K562 (cell line): ENCODE data around the gene PTOV1. TPM values are rescaled to one million over a fixed set of nuclear protein-coding genes. Genes with fewer than 3 reads are reported as not detected.
A peak's percentile ranks its signal among the peaks of the same experiment; 100 is the strongest.

Experiments
- ARNT ChIP-seq, 2 experiments: fragments of 450-650 bp; IDR thresholded peaks; 2 replicates each; pipeline ENCODE4 v1.6.1; 2016; ENCODE audit warnings: mild to moderate bottlenecking in 1 of 2
- C11orf30 ChIP-seq: fragments of 450-650 bp; IDR thresholded peaks from 2 replicates; pipeline ENCODE4 v1.6.1; 2016; ENCODE audit warnings: low read depth, mild to moderate bottlenecking
- E2F6 ChIP-seq, 2 experiments: IDR thresholded peaks; 2 replicates each; pipeline ENCODE4 v1.6.1; 2011; ENCODE audit warnings: borderline replicate concordance in 1 of 2, control low read depth in 1 of 2, low read depth in 1 of 2, low read length in 1 of 2, mild to moderate bottlenecking in 1 of 2, mixed read lengths in 1 of 2, moderate library complexity in 1 of 2; ENCODE audit not compliant: insufficient read depth in 1 of 2, insufficient read length in 1 of 2, poor library complexity in 1 of 2, severe bottlenecking in 1 of 2; ENCODE audit errors: extremely low read depth in 1 of 2
- SP2 ChIP-seq: IDR thresholded peaks from 2 replicates; pipeline ENCODE4 v1.6.1; 2011; ENCODE audit warnings: mild to moderate bottlenecking, low read depth, low read length, moderate library complexity; ENCODE audit not compliant: poor library complexity, severe bottlenecking; ENCODE audit errors: extremely low read depth
- YY1 ChIP-seq, 3 experiments: IDR thresholded peaks; 2 replicates each; pipeline ENCODE4 v1.6.1; 2011; ENCODE audit warnings: low read length in 2 of 3, mild to moderate bottlenecking in 2 of 3, moderate library complexity in 2 of 3, borderline replicate concordance in 1 of 3, control low read depth in 1 of 3, low read depth in 1 of 3; ENCODE audit not compliant: insufficient read depth in 3 of 3, insufficient replicate concordance in 2 of 3, control insufficient read depth in 1 of 3, insufficient read length in 1 of 3; ENCODE audit errors: extremely low read depth in 1 of 3
- ZBTB26 ChIP-seq: fragments of 450-650 bp; formaldehyde crosslinking; IDR thresholded peaks from 2 replicates; pipeline ENCODE4 v1.4.0; 2022; ENCODE audit warnings: missing genetic modification characterization
- polyA plus RNA-seq, 8 experiments: library from polyadenylated mRNA; depleted of rRNA in 4 of 8; stranded (reverse) in 5 of 8; unstranded in 3 of 8; fragments of >200 nt; fragmentation: Nextera tagmentation in 2 of 8; fragmentation: Illumina TruSeq in 1 of 8; extraction: Ambion mirVana in 2 of 8; extraction: Trizol in 1 of 8; gene quantifications; 2 replicates each; pipeline versions ENCODE4 v1.2.1 to v1.2.3, GENCODE V29; 2011 to 2014; ENCODE audit warnings: inconsistent platforms in 1 of 8, missing spikeins in 1 of 8
- total RNA-seq, 7 experiments: library from RNA; depleted of rRNA in 6 of 7; stranded (reverse); fragments of >200 nt in 6 of 7; fragmentation: Illumina TruSeq in 2 of 7; extraction: Trizol in 2 of 7; gene quantifications; 2 replicates each; pipeline versions ENCODE4 v1.2.1 to v1.2.3, GENCODE V29; 2011 to 2021; ENCODE audit warnings: low replicate concordance in 1 of 7
- TF ChIP-seq, protein P1 (sequence below): fragments of 450-650 bp; IDR thresholded peaks from 2 replicates; pipeline ENCODE4 v1.6.1; 2016; ENCODE audit warnings: low read depth, mild to moderate bottlenecking, moderate library complexity

The PTOV1 gene
- total and polyA plus RNA-seq, 9 of the 15 experiments (the other 6 are each of a cell fraction or from before 2014, with no cell fraction given): 4.9 to 169 (median 43.5) TPM

DNA sequence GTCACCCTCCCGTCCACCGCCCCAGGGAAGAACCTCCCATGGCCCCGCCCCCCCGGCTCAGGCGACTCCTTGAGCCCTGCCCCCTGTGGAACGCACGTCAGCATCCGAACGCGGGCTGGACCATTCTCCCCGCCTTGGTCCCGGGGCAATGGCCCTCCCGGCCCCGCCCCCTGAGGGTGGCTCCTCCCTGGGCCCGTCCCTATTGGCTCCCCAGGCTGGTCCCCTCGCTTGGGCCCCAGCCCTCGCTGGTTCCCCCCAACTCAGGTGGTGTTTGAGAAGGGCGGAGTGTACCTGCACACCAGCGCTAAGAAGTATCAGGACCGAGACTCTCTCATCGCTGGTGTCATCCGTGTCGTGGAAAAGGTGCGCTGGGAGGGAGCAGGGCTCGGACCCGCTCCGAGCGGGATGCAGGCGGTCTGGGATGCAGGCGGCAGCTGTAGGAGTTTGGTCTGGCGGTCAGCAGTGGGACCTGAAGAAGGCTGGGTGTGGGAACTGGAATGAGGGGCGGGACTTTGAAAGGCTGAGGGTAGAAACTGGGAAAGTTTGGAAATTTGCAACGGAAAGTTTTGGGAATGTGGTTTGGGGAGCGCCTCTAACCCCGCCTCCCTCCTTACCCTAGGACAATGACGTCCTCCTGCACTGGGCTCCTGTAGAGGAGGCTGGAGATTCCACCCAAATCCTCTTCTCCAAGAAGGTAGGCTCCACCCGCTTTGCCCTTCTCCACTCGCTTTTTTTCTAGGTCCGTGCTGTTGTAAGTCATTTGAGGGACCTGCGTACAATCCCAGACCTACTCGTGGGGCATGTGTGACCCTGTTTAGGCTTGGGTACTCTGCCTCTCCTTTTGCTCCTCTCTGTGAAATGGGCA is 27.2 kb downstream of the PTOV1 start (continued):
- TF ChIP-seq, protein P1, sequence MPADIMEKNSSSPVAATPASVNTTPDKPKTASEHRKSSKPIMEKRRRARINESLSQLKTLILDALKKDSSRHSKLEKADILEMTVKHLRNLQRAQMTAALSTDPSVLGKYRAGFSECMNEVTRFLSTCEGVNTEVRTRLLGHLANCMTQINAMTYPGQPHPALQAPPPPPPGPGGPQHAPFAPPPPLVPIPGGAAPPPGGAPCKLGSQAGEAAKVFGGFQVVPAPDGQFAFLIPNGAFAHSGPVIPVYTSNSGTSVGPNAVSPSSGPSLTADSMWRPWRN: no peak
- TF ChIP-seq ARNT (IDR thresholded peaks at IDR 0.05) (no peak), C11orf30 (peak; percentile 41; the same call in 1 of the 2 replicates), ZBTB26 (CRISPR knock-in tag) (0 out of 2 replicates have a peak, but pooled peaks have one; percentile 27), SP2 (no peak), E2F6 (IDR thresholded peaks at IDR 0.05; ENCODE audit: borderline replicate concordance in 1 of 2, extremely low read depth in 1 of 2, insufficient read depth in 1 of 2, insufficient read length in 1 of 2, low read depth in 1 of 2, low read length in 1 of 2, poor library complexity in 1 of 2, severe bottlenecking in 1 of 2) (peak in 1 of 2 experiments; percentile 7), YY1 (IDR thresholded peaks at IDR 0.05; ENCODE audit: borderline replicate concordance in 1 of 3, control insufficient read depth in 1 of 3, extremely low read depth in 1 of 3, insufficient read depth in 3 of 3, insufficient read length in 1 of 3, insufficient replicate concordance in 2 of 3, low read depth in 1 of 3, low read length in 2 of 3) (peak in 1 of 3 experiments; percentile 30)
